Stimulated activated CD8-positive, alpha-beta memory T cell treated with anti-CD3 and anti-CD28 coated beads, Interleukin-4, amount 100 ng/mL, for 24 hours (primary cell): ENCODE measurements around the gene LAGE3.
A peak's percentile ranks its signal among the peaks of the same experiment; 100 is the strongest.

Source experiments
- DNase-seq: peaks from one replicate; pipeline ENCODE4 v3.0.0-alpha.2; 2020; ENCODE audit warnings: low read depth

LAGE3 gene, protein sequence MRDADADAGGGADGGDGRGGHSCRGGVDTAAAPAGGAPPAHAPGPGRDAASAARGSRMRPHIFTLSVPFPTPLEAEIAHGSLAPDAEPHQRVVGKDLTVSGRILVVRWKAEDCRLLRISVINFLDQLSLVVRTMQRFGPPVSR

DNA sequence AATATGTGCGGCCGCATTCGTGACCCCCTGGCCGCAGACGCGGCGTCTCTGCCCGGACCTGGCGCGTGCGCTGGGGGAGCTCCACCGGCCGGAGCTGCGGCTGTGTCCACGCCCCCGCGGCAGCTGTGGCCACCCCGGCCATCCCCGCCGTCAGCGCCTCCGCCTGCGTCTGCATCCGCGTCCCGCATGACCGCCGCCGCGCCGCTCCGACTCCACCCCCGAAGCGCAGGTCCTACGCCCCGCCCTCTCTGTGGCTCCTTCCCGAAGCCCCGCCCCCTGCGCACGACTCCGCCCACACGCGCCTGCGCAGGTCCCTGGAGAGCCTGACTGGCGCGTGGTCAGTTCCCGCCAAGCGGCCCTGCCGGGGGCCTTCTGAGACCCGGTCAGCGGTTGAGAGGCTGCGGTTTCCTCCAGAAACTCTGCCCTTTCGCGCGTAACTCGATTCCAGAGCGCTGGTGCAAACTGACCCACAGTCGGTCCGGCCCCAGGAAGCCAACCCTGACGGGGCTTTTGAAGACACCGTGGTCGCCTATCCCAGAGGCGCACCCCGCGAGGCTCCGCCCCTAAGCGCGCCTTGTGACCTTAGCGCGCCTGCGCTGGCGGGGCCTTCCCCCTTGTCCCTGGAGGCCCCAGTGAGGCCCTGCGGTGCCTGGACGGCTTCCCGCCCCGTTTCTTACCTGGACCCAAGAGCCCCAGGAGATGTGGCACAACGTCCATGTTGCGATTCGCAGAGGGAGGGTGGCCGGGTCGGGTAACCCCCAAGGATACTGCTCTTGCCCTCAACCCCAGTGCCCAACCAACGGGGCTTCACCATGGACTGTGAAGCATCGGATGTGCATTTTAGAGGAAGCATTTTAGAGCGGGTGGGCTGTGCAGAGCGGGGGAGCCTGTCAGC lies at the start of gene LAGE3:
Gene LAGE3 (minus strand): TSS at position 554 of the 895 bp plus-strand sequence. CDS start 366 bp downstream, at position 188.
- DNase-seq: peak; percentile 88

DNA sequence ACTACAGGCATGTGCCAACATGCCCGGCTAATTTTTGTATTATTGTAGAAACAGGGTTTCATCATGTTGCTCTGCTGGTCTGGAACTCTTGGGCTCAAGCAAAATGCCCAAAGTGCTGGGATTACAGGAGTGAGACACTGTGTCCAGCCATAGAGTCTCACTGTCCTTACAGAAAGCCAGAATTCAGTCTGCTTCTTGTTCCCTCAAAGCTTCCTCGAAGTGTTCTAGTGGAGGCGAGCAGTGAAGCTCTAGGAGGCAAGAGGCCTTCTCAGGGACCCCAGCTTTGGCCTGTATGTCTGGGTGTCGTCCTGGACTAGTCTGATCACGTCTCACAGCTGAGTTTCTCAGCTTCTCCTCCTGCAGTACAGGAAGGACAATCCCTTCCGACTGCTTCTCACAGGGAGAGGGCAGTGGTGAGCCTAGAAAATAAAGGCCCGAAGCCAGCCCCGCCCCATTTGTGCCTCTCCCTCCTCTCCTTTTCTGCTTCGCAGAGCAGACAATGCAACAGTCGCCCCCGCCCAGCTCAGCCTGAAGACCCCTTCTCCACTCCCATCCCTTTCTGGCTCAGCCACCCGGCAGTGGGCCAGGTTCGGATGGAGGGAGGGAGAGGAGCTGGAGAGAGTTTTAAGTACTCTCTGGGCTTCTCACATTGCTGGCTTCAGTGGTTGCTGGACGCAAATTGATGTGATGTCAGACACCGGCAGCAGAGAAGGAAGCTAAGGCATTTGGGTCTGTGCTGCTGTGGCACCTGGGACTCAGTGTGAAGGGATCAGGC lies 48.0 kb upstream of the LAGE3 start:
- DNase-seq: peak; percentile 35

DNA sequence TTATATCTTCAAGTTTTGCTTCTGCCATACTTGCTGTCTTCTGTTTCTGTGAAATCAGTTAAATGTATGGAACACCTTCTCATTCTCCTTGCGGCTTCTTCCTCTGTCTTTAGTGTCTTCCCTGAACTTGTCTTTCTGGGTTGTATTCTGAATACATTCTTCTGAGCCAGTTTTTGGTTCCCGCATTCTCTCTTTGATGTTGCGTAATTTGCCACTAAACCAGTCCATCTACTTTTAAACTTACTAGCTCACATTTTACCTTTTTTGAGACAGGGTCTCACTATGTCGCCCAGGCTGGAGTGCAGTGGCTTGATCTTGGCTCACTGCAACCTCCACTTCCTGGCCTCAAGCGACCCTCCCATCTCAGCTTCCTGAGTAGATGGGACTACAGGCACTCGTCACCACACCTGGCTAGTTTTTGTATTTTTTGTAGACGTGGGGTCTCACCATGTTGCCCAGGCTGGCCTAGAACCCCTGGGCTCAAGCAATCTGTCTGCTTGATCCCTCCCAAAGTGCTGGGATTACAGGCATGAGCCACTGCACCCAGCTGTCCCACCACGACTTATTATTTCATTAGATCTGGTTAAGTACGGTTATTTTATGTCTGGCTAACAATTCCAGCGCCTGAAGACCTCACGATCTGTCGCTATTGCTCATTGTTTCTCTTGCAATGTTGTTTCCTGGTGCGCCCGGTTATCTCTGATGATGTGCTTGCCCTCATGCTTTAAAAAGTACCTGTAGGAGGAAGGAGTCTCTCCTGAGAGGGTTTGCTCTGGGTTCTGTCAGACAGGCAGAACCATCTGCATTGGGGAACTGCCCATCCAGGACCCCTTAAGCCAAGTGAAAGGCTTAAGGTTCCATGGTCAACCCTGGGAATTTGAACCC lies 46.8 kb upstream of the LAGE3 start:
- DNase-seq: no peak

DNA sequence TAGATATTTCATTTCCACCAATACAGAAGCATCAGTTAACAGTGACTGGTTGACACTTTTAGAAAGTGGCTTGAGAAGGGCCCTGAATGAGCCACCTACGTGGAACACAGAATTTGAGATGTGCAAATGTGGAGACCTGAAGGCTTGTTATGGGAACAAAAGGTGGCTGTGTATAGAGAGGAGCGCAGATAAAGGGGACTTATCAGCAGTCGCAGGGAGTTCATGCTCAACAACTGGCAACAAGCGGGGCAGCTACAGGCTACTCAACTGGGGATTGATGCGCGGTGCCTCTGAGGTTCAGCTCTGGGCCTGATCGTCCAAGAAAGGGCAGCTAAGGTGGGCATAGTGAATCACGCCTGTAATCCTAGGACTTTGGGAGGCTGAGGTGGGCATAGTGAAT lies 40.3 kb upstream of the LAGE3 start:
- DNase-seq: no peak

DNA sequence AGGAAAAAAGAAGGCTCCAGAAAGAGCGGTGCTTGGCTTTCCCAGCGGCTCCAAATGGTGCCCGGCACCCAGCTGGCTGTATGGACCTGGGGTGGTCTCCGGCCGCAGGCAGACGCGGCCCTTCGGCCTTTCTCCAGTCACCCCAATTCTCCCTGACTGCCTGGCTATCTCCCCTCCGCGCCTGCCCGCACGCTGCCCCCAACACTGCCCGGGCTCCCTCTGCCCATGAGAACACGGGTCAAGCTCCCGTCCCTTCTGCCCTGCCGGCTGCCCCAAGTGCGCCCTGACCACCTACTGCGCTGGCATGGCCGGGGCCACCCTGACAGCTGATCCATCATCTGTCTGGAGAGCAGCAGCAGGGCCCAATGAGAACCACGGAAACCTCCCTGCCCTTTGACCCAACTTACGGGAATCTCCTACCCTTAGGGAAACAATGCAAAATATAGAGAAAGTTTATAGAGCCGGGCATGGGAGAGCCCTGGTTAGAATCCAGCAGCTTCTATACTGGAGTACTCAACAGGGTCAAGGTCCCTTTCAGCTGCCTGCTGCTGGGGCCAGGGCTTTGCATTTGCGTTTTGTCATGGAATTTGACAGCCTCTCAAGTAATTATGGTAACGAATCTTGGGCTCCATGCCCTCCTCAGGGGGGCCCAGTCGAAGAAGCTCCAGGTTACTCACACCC lies 38.2 kb upstream of the LAGE3 start:
- no peak for DNase-seq

DNA sequence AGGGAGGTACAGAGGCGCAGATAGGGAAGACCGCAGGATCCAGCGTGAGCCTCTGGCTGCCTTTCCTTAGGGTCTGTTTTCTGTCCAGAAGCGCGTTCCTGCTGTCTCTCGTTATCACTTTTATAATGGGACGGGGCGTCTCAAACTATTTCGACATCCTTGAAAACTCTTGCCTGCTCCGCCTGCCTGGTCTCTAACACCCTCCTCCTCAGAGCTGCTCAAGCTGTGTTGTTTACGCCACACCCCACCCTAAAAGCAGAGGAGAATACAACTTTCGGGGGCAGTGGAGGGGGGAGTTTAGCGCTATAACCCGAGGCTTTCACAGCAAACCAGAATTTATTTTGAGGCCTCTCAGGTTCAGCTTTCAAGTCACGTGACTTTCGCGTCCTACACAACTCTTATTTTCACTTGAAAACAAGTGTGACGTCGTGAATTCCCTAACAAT lies 37.6 kb upstream of the LAGE3 start:
- DNase-seq: no peak

DNA sequence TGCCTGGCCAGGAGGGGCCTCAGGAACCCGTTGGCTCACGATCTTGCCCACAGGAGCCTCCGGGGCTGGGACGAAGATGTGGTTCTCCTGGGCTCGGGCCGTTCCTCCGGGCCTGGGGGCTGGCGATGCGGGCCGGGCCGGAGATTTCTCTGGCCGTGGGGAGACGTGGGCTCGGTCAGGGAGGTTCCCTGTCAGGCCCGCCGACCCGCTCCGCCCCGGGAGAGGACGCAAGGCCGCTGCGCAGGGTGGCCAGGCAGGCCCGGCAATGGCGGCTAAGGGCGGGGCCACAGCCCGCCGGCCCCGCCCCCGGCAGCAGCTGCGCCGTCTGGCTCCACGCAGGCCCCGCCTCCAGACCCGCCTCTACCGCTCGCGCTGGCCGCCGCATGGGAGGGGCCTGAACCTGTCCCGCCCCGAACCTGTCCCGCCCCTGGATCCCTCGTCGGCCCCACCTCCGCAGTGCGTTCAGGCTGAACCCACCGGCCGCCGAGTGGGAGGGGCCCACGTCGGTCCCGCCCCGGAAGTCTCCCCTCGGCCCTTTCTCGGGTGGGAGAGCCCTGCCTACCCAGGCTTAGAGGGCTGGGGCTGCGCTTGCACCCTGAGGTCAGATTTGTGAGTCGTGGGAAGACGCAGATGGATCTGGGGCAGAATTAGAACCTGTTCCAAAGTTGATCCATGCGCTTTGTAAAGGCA lies 37.0 kb upstream of the LAGE3 start, which contains the start of gene FAM3A:
Gene FAM3A (minus strand): TSS at position 267 of the 690 bp plus-strand sequence. CDS start 460 bp downstream, outside the sequence.
- peak; percentile 87 for DNase-seq

DNA sequence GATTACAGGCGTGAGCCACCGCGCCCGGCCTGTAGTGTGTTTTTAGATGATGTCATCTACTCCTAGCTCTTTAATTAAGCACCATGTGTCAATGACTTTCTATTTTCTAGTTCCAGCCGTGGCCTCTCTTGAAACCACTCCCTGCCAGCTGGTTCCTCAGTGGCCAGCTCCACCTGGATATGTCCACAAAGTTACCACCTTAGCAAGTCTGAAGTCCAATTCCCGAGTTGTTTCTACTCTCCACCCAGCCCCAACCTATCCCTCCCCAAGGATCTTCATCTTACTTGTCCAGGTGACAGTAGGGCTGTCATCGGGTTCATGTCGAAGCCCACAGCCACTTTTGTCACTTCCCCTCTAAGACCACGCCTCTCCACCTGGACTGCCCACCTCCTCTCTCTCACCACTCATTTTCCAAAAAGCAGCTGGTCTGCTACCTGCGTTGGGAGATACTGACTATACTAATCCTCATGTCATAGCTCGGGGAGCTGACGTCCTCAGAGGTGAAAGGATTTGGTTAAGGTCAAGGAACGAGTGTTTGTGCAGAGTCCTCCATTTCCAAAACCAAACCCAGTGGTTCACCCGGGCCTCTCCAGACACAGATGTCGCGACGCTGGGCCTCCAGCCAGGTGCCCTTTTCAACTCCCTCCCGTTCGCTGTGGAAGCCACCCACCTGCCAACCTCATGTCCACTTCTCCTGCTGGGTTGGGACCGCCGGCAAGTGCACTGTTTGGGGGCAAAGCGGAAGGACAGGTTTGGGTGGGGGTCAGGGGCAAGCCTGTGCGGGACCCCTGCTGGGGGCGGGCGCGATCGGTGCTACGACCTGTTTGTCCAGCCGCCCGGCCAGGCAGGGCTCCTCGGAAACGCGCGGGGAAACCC lies 36.2 kb upstream of the LAGE3 start:
- no peak for DNase-seq

DNA sequence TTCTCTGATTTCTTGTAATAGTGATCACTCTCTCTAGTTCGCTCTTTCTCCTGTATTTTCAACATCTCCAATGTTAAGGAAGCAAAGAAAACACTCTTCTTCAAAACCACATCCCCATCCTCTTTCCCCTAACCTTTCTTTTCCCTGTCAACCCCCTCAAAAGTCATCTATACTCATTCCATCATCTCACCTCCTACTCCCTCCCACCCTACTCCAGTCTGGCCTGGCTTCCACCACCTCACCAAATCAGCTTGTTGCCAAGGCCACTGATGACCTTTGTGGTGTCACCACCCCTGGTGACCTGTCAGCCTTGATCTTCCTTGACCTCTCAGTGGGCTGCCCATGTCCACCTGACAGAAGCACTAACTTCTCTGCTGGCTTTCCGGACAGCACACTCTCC lies 34.6 kb upstream of the LAGE3 start:
- DNase-seq: no peak

DNA sequence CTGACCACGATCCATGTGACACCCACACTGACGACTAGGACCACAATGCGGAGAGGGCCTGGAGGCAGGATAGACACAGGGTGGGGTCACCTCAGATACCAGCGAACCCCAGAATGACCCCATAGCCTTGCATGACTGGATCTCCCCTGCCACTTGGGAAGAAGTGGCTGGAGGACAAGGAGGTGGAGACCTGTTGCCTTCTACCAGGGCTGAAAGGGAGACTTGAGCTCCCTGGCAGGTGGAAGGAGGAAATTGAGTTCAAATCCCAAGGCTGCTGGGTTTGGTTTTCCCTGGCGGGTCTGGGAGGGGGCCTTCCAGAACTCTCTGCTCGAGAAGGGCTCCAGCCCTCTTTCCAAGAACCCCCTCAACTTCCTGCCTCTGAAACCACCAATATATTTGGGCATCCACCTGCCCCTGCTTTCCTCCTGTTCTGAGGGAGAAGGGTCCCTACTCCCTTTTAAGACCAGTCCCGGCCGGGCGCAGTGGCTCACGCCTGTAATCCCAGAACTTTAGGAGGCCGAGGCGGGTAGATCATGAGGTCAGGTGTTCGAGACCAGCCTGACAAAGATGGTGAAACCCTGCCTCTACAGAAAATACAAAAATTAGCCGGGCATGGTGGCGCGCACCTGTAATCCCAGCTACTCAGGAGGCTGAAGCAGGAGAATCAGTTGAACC lies 33.9 kb upstream of the LAGE3 start:
- no peak for DNase-seq

DNA sequence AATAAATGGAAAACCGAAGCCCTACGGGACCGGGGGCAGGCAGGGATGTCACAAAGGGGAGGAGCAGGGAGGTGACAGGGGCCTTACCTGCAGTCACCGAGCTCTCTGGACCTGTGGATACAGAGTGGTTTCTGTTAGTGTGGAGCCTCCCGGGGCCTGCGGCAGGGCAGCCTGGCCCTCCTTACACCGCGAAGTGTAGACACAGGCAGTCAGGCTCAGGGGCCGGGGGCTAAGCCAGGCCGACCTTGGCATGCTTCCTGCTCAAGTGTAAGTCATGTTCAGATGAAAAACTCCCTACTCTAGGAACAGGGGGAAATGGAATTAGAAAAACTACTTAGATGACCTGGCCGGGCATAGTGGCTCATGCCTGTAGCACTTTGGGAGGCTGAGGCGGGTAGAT lies 32.7 kb upstream of the LAGE3 start:
- DNase-seq: no peak

DNA sequence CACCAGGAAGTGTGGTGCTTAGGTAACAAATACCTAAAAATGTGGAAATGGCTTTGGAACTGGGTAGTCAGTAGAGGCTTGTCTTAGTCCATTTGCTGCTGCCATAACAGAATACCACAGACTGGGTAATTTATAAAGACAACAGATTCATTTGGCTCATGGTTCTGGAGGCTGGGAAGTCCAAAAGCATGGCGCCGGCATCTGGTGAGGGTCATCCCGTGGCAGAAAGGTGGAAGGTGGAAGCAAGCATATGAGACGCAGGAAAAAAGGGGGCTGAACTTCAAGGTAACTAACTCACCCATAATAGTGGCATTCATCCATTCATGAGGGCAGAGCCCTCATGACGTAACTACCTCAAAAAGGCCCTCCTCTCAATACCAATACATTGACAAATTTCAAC lies 30.4 kb upstream of the LAGE3 start:
- DNase-seq: no peak

DNA sequence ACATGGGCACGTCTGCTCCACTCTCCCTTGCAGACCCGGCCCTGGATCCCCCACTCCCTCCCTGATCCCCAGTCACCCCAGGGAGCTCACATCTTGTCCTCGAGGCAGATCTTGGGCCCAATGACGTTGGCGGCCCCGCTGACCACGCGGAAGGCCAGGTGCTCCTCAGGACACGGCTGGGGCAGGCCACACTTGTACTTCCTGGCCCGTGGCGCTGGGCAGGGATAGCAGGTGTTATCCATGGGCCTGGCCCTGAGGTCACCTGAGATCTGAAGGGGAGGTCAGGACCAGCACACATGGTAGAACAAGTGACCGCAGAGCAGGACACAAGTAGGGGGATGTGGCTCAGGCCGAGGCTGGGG lies 29.3 kb upstream of the LAGE3 start:
- DNase-seq: no peak

DNA sequence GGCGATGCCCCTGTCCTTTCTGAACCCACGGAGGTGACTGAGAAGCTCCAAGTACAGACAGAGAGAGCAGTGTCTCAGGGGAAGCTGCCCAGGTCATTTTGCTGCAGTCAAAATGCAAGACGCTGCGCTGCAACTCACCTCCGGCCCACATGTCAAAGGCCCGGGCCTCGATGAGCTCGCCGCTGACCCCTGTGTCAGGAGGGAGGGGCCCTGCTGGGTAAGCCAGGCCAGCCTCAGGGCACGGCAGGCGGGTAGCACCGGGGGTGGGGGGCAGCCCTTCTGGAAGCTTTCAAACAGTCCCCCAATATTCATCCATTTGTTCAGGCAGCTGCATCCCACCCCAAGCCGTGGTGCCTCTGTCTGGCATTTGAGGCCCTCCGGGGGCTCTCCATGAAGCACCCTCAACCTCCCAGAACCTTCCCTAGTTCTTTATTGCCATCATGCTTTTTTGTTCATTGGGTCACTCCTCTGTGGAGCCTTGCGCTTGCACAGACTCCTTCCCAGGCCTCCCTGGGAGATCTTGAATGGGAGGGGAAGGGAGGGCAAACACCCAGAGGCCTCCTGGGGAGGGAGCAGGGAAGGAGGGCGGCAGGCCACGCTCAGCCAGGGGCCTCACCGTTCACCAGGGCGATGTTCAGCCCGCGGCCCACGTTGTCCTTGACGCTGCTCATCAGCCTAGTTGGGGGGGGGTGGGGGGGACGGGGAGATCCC lies 28.7 kb upstream of the LAGE3 start:
- no peak for DNase-seq

DNA sequence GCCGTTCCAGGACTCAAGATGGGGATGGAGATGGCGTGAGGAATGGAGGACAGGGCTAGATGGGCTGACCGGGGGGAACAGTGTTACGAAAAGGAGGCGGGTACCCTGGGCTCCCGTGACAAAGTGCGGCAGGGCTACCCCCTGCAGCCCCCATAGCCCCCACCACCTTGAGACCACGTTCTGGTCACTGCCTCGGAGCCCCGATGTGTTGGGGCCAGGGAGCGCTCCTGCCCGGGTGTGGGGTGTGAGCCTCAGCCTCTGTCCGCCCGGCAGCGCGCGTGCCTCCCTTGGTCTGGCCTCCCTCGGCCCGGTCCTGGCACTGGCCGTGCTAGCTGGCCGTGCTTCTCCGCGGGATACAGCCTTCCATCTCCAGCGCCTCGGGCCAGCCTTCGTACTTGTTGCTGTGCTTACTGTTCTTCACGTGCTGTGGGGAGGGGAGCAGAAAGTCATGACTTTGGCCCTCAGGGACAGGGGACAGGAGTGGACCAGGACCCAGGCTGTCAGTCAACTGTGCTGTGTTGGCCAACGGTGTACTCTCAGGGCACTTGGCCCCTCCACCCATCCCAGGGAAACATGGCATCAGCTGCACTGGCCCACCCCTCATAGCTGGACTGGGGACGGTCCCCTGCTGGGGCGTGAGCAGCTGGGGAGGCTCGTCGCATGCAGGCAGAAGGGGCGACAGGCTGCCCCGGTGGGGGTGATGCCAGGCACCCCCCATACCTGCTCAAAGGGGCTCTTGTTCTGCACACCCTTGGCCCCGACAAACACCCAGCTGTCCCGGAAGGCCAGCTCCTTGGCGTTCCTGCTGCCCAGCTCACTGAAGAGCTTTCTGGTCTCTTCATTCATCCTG lies 27.6 kb upstream of the LAGE3 start:
- DNase-seq: no peak

DNA sequence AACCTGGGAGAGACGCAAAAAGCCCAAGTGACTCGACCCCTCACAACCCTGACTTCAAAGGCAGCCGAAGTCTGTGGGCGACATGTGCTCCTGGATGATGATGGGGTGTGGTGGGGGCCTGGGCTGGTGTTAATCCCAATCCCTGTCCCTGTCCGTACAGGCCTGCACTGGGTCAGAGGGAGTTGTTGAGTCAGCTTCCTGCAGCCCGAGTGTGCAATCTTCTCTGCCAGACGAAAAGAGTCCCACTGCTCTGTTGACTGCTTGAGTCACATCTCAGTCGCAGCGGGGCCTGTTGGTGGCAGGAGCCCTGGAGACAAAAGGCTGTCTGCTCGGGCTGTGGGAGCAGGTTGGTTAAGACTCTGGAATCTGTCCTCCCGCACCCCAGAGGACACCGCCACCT lies 26.7 kb upstream of the LAGE3 start:
- no peak for DNase-seq

DNA sequence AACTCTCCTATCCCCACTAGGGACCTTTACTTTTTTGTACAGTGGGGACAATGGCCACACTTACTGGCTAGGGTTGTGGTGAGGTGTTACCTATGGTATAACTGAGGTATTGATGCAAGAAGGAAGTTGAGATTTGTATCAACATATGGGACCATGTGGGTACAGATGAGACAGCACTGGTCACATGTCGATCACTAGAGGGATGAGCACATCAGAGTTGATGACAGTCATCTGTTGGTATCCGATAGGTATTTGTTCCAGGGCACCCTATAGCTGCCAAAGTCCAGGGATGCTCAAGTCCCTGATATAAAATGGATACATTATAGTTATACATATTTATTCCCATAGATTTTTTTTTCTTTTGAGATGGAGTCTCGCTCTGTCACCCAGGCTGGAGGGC lies 23.9 kb upstream of the LAGE3 start:
- no peak for DNase-seq
